GM12873 (cell line): Measurements from ENCODE around the gene C6.

Source experiments
- CTCF ChIP-seq: IDR thresholded peaks from 2 replicates; pipeline ENCODE4 v1.5.1; 2012; ENCODE audit warnings: low read depth, mild to moderate bottlenecking, moderate library complexity, low read length, control low read depth; ENCODE audit not compliant: insufficient read depth; ENCODE audit errors: missing control alignments

The C6 gene

DNA sequence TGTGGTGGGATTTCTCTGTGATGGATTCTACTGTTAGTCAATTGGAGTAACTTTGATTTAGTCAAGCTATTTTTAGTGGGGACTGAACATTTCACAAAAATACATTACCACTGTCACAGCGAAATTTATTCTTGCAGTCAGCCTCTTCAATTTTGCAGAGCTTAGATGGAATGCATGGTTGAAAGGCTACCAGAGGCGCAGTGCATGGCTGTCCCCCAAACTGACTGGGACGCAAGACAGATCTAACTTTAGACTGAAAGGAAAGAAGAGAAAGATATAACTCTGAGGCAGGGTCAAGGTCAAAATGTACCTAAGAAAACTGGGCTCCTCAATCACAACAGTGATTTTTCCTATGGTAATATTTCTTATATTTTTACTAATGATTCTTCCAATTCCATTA, 13.7 kb downstream of the C6 start:
- no peak for TF ChIP-seq CTCF

DNA sequence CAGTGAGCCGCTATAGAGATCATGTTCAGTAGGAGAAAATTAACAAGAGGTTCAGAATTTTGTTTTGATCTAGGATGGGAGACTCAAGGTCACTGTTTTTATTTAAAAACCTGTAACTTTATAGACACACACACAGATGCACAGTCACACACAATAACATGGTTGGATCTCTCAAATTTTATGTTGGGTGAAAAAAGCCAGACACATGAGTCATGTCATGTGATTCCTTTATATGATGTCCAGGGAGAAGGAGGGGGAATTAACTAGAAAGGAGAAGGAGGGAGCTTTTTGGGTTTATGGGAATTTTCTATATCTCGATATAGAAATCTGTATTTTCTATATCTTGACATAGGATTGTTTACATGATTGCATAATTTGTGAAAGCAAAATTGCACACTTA, 17.1 kb downstream of the C6 start:
- no peak for TF ChIP-seq CTCF

GRCh38 chr5:41195228-41195627, 18.1 kb downstream of the C6 start:
- TF ChIP-seq CTCF, result no peak

GRCh38 chr5:41194339-41194738, 19.0 kb downstream of the C6 start:
- TF ChIP-seq CTCF, result no peak

DNA sequence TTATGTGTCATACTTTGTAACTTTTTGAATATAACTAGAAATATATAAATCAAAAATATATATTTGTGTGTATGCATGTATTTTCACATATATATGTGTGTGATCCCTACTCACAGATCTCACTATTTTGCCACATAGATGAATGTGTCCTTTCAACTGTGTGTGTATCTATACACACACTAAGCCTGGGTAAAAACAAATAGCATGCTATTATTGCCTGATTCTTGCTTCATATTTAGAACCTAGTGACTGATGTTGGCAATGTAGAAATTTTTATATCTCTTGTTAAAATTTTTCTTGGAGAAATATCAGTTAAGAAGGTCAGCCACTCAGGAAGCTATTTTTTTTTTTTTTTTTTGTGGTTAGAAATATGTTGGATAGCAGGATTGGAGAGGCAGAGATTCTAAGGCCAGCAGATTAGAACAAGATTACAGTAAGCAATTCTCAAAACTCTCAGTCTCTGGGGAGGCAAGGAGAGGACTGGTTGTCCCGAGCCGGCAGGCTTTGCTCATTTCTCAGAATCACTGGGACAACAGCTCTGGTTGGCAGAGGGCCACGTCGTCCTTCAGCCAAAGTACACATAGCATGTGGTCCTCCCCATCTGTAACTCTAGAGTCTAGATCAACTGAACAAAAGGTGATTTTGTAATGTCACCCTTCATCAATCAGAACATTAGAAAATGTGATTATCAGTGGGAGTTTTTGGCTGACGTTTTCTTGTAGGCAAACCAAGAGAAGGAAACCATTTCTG, 19.7 kb downstream of the C6 start:
- no peak for TF ChIP-seq CTCF

- TF ChIP-seq CTCF, result no peak
These were observed 22.1 kb downstream of the C6 start for GRCh38 chr5:41191249-41191648.

GRCh38 chr5:41186143-41186542, 27.2 kb downstream of the C6 start:
- TF ChIP-seq CTCF, result no peak
